Measurements from ENCODE around the gene PXDC1. TPM values are rescaled to one million over a fixed set of nuclear protein-coding genes. Genes with fewer than 3 reads are reported as not detected.

The PXDC1 gene
- total RNA-seq, 3 donors from 2014 or later: 3.1 to 27.9 (median 9.2) TPM

DNA sequence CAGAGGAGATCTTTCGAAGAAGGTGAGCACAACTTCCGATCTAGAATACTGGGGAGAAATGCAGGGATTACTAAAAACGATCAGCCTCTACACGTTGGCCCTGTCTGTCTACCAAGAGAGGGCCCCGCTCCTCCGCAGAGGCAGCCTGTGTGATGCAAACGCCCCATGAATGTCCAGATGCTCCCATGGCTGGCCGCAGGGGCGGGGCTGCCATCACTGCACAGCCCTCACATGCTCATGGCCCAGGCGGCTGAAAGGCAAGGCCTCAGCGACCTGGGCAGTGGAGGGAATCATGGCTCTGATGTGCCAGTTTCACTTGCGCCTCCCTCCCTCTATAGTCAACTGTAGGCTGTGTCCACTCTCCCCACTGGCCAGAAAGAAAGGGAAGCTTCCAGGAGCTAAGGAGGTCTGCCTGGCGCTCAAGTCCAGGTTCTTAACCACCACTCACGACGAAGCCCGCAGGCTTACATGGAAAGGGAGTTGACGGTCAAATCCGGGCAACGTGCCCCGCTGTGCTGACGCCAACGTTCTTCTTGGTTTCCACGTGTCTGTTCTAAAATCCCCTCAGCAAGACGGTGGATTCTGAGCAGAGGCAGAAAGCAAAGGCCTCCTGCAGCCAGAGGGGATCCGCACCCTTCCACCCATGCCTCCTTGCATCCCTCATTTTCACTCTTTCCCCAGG lies 14.2 kb downstream of the PXDC1 start:
- Histone ChIP-seq H3K9me3 (no peaks in the 10 kb centered on the region), H3K4me3 (no peak overlapping the region), H3K36me3 (ENCODE audit: low read depth) (no peaks in the 10 kb centered on the region), H3K4me1 (ENCODE audit: low read depth) (no peaks in the 10 kb centered on the region)
- ATAC-seq (no peak), DNase-seq (no peak)
- intact Hi-C loops (cut with DNase I, micrococcal nuclease): no loop called here
- TF ChIP-seq, protein P1, sequence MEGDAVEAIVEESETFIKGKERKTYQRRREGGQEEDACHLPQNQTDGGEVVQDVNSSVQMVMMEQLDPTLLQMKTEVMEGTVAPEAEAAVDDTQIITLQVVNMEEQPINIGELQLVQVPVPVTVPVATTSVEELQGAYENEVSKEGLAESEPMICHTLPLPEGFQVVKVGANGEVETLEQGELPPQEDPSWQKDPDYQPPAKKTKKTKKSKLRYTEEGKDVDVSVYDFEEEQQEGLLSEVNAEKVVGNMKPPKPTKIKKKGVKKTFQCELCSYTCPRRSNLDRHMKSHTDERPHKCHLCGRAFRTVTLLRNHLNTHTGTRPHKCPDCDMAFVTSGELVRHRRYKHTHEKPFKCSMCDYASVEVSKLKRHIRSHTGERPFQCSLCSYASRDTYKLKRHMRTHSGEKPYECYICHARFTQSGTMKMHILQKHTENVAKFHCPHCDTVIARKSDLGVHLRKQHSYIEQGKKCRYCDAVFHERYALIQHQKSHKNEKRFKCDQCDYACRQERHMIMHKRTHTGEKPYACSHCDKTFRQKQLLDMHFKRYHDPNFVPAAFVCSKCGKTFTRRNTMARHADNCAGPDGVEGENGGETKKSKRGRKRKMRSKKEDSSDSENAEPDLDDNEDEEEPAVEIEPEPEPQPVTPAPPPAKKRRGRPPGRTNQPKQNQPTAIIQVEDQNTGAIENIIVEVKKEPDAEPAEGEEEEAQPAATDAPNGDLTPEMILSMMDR (IDR thresholded peaks at IDR 0.05): no peak

DNA sequence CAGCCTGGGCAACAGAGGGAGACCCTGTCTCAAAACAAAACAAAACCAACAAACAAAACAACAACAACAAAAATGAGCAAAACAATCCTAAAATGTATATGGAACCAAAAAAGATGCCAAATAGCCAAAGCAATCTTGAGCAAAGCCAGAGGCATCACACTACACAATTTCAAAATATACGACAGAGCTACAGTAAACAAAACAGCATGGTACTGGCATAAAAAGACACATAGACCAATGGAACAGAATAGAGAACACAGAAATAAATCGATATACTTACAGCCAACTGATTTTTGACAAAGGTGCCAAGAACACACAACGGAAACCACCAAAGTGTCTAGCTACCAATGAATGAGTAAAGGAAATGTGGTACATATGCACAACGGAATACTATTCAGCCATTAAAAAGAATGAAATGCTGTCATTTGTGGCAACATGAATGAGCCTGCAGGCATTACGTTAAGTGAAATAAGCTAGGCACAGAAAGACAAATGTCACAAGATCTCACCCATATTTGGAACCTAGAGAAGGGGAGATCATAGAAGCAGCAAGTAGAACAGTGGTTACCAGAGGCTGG lies 16.4 kb downstream of the PXDC1 start:
- Histone ChIP-seq H3K4me1 (ENCODE audit: low read depth) (no peaks in the 10 kb centered on the region), H3K4me3 (no peak overlapping the region), H3K36me3 (ENCODE audit: low read depth) (no peaks in the 10 kb centered on the region), H3K9me3 (no peaks in the 10 kb centered on the region)
- TF ChIP-seq, protein P1 (IDR thresholded peaks at IDR 0.05): no peak
- ATAC-seq: no peak
- DNase-seq: no peak
- intact Hi-C loops (cut with DNase I, micrococcal nuclease): no loop called here

DNA sequence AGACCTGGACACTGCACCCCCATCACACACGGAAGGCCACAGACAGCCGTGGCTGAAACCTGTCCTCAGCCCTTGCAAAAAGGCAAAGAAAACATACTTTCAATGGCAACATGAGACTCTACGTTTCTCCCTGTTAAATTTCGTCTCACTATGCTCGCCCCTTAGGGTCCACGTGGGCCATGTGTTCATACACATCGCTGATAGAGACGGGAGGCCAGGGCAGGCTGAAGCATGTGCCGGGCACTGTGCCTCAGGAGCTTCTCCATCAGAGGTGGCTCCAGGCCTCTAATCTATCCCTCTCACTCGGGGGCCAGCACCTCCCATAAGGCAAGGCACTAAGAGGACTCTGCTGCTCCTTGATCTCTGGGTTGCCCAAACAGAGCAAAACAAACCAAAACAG lies 17.5 kb downstream of the PXDC1 start:
- Histone ChIP-seq H3K4me3 (no peak overlapping the region), H3K4me1 (ENCODE audit: low read depth) (no peaks in the 10 kb centered on the region), H3K36me3 (ENCODE audit: low read depth) (no peaks in the 10 kb centered on the region), H3K9me3 (no peaks in the 10 kb centered on the region)
- TF ChIP-seq, protein P1 (IDR thresholded peaks at IDR 0.05): no peak
- no peak for DNase-seq
- ATAC-seq: no peak
- intact Hi-C loops (cut with DNase I, micrococcal nuclease): loop anchor here (5.0 kb wide), 1 partner anchor 457 kb away; no protein-coding TSS in a partner anchor

DNA sequence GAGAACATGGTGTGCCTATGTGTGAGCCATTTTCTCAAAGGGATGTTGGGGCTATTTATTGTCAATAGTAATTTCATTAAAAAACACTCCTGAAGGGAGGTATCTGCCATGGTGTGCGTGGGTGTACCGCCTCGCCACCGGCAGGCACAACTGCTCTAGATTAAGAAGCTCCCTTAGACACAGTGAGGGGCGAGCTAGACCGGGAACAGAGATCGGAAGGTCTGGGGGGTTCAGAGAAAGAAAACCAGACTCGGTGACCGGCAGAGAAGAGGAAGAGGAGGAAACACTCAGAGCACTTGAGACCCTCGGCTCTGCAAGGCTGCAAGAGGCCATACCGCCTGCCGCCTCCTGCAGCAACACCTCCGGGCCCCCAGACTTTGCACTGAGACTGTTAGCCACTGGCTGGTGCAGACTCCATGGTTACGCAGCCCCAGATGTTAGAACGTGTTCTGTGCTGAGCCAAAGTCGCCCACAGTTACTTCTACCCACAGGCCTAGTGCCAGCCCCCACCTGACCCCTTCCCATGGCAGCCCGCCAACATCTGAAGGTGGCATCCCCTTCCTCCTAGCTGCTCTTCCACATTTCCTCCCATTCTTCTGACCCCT lies 18.1 kb downstream of the PXDC1 start:
- no peaks in the 10 kb centered on the region for H3K9me3 ChIP-seq
- intact Hi-C loops (cut with DNase I, micrococcal nuclease): loop anchor here (5.0 kb wide), 1 partner anchor 456 kb away; no protein-coding TSS in a partner anchor
- ATAC-seq (no peak), DNase-seq (peak in 1 of 3 donors; percentile 23)
- H3K4me1 ChIP-seq (ENCODE audit: low read depth): no peaks in the 10 kb centered on the region
- H3K36me3 ChIP-seq (ENCODE audit: low read depth): no peaks in the 10 kb centered on the region
- no peak overlapping the region for H3K4me3 ChIP-seq
- TF ChIP-seq, protein P1 (IDR thresholded peaks at IDR 0.05): no peak

DNA sequence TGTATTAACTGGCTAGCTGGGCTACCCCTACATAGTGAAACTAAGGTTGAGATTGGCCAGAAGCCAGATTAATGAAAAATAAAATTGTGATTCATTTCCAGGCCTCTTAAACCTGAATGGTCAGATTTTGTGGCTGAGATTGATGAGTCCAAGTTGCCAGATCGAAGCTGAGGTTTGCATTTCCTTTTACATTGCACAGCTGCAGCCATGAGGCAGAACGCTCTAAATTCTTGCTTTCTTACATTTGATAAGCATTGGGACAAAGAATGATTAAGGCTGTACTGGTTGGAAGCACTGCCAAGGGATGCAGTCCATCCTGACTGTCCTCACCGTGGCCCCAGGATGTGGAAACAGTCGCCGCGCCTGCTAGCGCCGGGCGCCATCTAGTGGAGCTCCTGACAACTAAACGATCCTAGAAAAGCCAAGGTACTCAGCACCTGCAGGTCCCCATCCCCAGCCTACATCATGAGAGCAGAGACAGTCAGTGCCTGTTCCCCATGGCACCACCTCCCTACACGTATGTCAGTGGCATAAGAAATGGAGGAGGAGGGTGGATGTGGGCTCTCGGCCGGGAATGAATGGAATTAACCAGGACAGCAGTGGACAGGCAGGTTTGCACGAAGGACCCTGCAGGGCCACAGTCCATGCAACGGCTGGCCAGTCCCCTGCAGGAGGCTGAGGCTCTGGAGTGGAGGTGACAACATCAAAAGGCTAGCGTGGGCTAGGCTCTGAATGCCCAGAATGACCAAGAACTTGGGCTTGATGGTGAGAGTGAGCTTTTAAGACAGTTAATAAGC lies 19.0 kb downstream of the PXDC1 start:
- no peaks in the 10 kb centered on the region for H3K4me1 ChIP-seq (ENCODE audit: low read depth)
- no peaks in the 10 kb centered on the region for H3K9me3 ChIP-seq
- intact Hi-C loops (cut with DNase I, micrococcal nuclease): loop anchor here (5.0 kb wide), 1 partner anchor 455 kb away; no protein-coding TSS in a partner anchor
- ATAC-seq (peak; percentile 94), DNase-seq (peak; percentile 60 to 85 (median 81))
- TF ChIP-seq, protein P1 (IDR thresholded peaks at IDR 0.05): no peak
- H3K4me3 ChIP-seq: no peak overlapping the region
- H3K36me3 ChIP-seq (ENCODE audit: low read depth): no peaks in the 10 kb centered on the region

Measured in mucosa of descending colon (tissue), 3 donors.